ENCODE results near the gene HSP90AB1.

The HSP90AB1 gene

GRCh38 chr6:44246663-44247337 is at the start of gene HSP90AB1:
TSS of gene HSP90AB1 (plus strand) at chr6:44247101. CDS start at chr6:44248630, 1,529 bp downstream.
- H3K9me3 ChIP-seq (ENCODE audit: control insufficient read depth, insufficient read depth, low read length), result no peaks in the 10 kb centered on the region
- no peaks in the 10 kb centered on the region for H3K27me3 ChIP-seq (ENCODE audit: control insufficient read depth, insufficient read depth, low read length)
- H3K4me1 ChIP-seq (ENCODE audit: control insufficient read depth, insufficient read depth, low read length), result peaks cover 18% of the 10 kb centered on the region
- peak within 1 kb of the TSS; percentile 100 for H3K9ac ChIP-seq (ENCODE audit: low read depth, low read length)
- H3K4me3 ChIP-seq (ENCODE audit: low read depth, low read length), result peak within 1 kb of the TSS; percentile 100
- H3K36me3 ChIP-seq (ENCODE audit: control insufficient read depth, insufficient read depth, low read length), result peaks cover 36% of the 10 kb centered on the region

- Histone ChIP-seq H3K36me3 (ENCODE audit: control insufficient read depth, insufficient read depth, low read length) (no peaks in the 10 kb centered on the region), H3K9me3 (ENCODE audit: control insufficient read depth, insufficient read depth, low read length) (no peaks in the 10 kb centered on the region), H3K27me3 (ENCODE audit: control insufficient read depth, insufficient read depth, low read length) (no peaks in the 10 kb centered on the region), H3K9ac (ENCODE audit: low read depth, low read length) (no peak overlapping the region), H3K4me3 (ENCODE audit: low read depth, low read length) (no peak overlapping the region), H3K4me1 (ENCODE audit: control insufficient read depth, insufficient read depth, low read length) (peaks cover 20% of the 10 kb centered on the region)
Observed at GRCh38 chr6:44198684-44199083, 48.2 kb upstream of the HSP90AB1 start.

GRCh38 chr6:44199883-44200282 is 47.0 kb upstream of the HSP90AB1 start:
- H3K36me3 ChIP-seq (ENCODE audit: control insufficient read depth, insufficient read depth, low read length), result no peaks in the 10 kb centered on the region
- H3K27me3 ChIP-seq (ENCODE audit: control insufficient read depth, insufficient read depth, low read length), result no peaks in the 10 kb centered on the region
- no peak overlapping the region for H3K4me3 ChIP-seq (ENCODE audit: low read depth, low read length)
- no peaks in the 10 kb centered on the region for H3K9me3 ChIP-seq (ENCODE audit: control insufficient read depth, insufficient read depth, low read length)
- H3K9ac ChIP-seq (ENCODE audit: low read depth, low read length), result no peak overlapping the region
- peaks cover 20% of the 10 kb centered on the region for H3K4me1 ChIP-seq (ENCODE audit: control insufficient read depth, insufficient read depth, low read length)

- Histone ChIP-seq H3K27me3 (ENCODE audit: control insufficient read depth, insufficient read depth, low read length) (no peaks in the 10 kb centered on the region), H3K36me3 (ENCODE audit: control insufficient read depth, insufficient read depth, low read length) (no peaks in the 10 kb centered on the region), H3K4me1 (ENCODE audit: control insufficient read depth, insufficient read depth, low read length) (peaks cover 20% of the 10 kb centered on the region), H3K4me3 (ENCODE audit: low read depth, low read length) (no peak overlapping the region), H3K9ac (ENCODE audit: low read depth, low read length) (no peak overlapping the region), H3K9me3 (ENCODE audit: control insufficient read depth, insufficient read depth, low read length) (no peaks in the 10 kb centered on the region)
Observed at GRCh38 chr6:44201200-44201599, 45.7 kb upstream of the HSP90AB1 start.

GRCh38 chr6:44201638-44202303 is 45.1 kb upstream of the HSP90AB1 start:
- Histone ChIP-seq H3K9me3 (ENCODE audit: control insufficient read depth, insufficient read depth, low read length) (no peaks in the 10 kb centered on the region), H3K4me1 (ENCODE audit: control insufficient read depth, insufficient read depth, low read length) (peaks cover 23% of the 10 kb centered on the region), H3K27me3 (ENCODE audit: control insufficient read depth, insufficient read depth, low read length) (no peaks in the 10 kb centered on the region), H3K36me3 (ENCODE audit: control insufficient read depth, insufficient read depth, low read length) (no peaks in the 10 kb centered on the region), H3K4me3 (ENCODE audit: low read depth, low read length) (no peak overlapping the region), H3K9ac (ENCODE audit: low read depth, low read length) (peak overlapping the region; percentile 8)

GRCh38 chr6:44202332-44202971 is 44.4 kb upstream of the HSP90AB1 start:
- Histone ChIP-seq H3K36me3 (ENCODE audit: control insufficient read depth, insufficient read depth, low read length) (no peaks in the 10 kb centered on the region), H3K27me3 (ENCODE audit: control insufficient read depth, insufficient read depth, low read length) (no peaks in the 10 kb centered on the region), H3K4me3 (ENCODE audit: low read depth, low read length) (peak overlapping the region; percentile 9), H3K9ac (ENCODE audit: low read depth, low read length) (peak overlapping the region; percentile 8), H3K9me3 (ENCODE audit: control insufficient read depth, insufficient read depth, low read length) (no peaks in the 10 kb centered on the region), H3K4me1 (ENCODE audit: control insufficient read depth, insufficient read depth, low read length) (peaks cover 26% of the 10 kb centered on the region)

- Histone ChIP-seq H3K4me1 (ENCODE audit: control insufficient read depth, insufficient read depth, low read length) (peaks cover 26% of the 10 kb centered on the region), H3K9ac (ENCODE audit: low read depth, low read length) (peak overlapping the region; percentile 38), H3K9me3 (ENCODE audit: control insufficient read depth, insufficient read depth, low read length) (no peaks in the 10 kb centered on the region), H3K4me3 (ENCODE audit: low read depth, low read length) (peak overlapping the region; percentile 9), H3K27me3 (ENCODE audit: control insufficient read depth, insufficient read depth, low read length) (no peaks in the 10 kb centered on the region), H3K36me3 (ENCODE audit: control insufficient read depth, insufficient read depth, low read length) (no peaks in the 10 kb centered on the region)
Observed at GRCh38 chr6:44202972-44203750, 43.7 kb upstream of the HSP90AB1 start.

- Histone ChIP-seq H3K4me1 (ENCODE audit: control insufficient read depth, insufficient read depth, low read length) (peaks cover 26% of the 10 kb centered on the region), H3K9ac (ENCODE audit: low read depth, low read length) (no peak overlapping the region), H3K4me3 (ENCODE audit: low read depth, low read length) (no peak overlapping the region), H3K27me3 (ENCODE audit: control insufficient read depth, insufficient read depth, low read length) (no peaks in the 10 kb centered on the region), H3K36me3 (ENCODE audit: control insufficient read depth, insufficient read depth, low read length) (no peaks in the 10 kb centered on the region), H3K9me3 (ENCODE audit: control insufficient read depth, insufficient read depth, low read length) (no peaks in the 10 kb centered on the region)
Observed at GRCh38 chr6:44203955-44204354, 42.9 kb upstream of the HSP90AB1 start.

- Histone ChIP-seq H3K9ac (ENCODE audit: low read depth, low read length) (no peak overlapping the region), H3K27me3 (ENCODE audit: control insufficient read depth, insufficient read depth, low read length) (no peaks in the 10 kb centered on the region), H3K36me3 (ENCODE audit: control insufficient read depth, insufficient read depth, low read length) (no peaks in the 10 kb centered on the region), H3K4me3 (ENCODE audit: low read depth, low read length) (no peak overlapping the region), H3K4me1 (ENCODE audit: control insufficient read depth, insufficient read depth, low read length) (peaks cover 12% of the 10 kb centered on the region), H3K9me3 (ENCODE audit: control insufficient read depth, insufficient read depth, low read length) (no peaks in the 10 kb centered on the region)
Observed at GRCh38 chr6:44207966-44208365, 38.9 kb upstream of the HSP90AB1 start.

- peaks cover 8% of the 10 kb centered on the region for H3K4me1 ChIP-seq (ENCODE audit: control insufficient read depth, insufficient read depth, low read length)
- H3K4me3 ChIP-seq (ENCODE audit: low read depth, low read length), result no peak overlapping the region
- no peaks in the 10 kb centered on the region for H3K36me3 ChIP-seq (ENCODE audit: control insufficient read depth, insufficient read depth, low read length)
- no peaks in the 10 kb centered on the region for H3K9me3 ChIP-seq (ENCODE audit: control insufficient read depth, insufficient read depth, low read length)
- no peaks in the 10 kb centered on the region for H3K27me3 ChIP-seq (ENCODE audit: control insufficient read depth, insufficient read depth, low read length)
- H3K9ac ChIP-seq (ENCODE audit: low read depth, low read length), result no peak overlapping the region
Observed at GRCh38 chr6:44211284-44211683, 35.6 kb upstream of the HSP90AB1 start.

GRCh38 chr6:44214307-44214706 is 32.6 kb upstream of the HSP90AB1 start:
- Histone ChIP-seq H3K9me3 (ENCODE audit: control insufficient read depth, insufficient read depth, low read length) (no peaks in the 10 kb centered on the region), H3K4me1 (ENCODE audit: control insufficient read depth, insufficient read depth, low read length) (peaks cover 19% of the 10 kb centered on the region), H3K27me3 (ENCODE audit: control insufficient read depth, insufficient read depth, low read length) (no peaks in the 10 kb centered on the region), H3K9ac (ENCODE audit: low read depth, low read length) (no peak overlapping the region), H3K36me3 (ENCODE audit: control insufficient read depth, insufficient read depth, low read length) (no peaks in the 10 kb centered on the region), H3K4me3 (ENCODE audit: low read depth, low read length) (no peak overlapping the region)
